ENCODE measurements around the gene AUTS2.
A peak's percentile ranks its signal among the peaks of the same experiment; 100 is the strongest.

The AUTS2 gene

GRCh38 chr7:70219061-70219460 is 620.8 kb downstream of the AUTS2 start:
- no peaks in the 10 kb centered on the region for H3K36me3 ChIP-seq
- TF ChIP-seq CTCF (IDR thresholded peaks at IDR 0.05; ENCODE audit: low read depth, low read length) = no peak
- DNase-seq = no peak

DNA sequence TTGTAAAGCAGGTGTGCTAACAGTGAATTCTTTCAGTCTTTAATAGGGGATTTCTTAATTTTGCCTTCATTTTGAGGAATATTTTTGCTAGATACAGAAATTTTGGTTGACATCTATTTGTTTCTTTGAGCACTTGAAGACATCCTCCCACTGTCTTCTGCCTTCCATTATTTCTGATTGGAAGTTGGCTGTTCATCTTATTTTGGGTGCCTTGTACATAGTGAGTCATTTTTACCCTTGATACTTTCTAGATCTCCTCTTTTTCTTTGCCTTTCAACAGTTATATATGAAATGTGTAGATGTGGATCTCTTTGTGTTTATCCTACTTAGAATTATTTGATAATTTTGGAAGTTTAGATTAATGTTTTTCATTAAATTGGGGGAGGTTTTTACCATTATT is 631.0 kb downstream of the AUTS2 start:
- Histone ChIP-seq H3K36me3 (no peaks in the 10 kb centered on the region), H3K9me3 (ENCODE audit: severe bottlenecking) (peaks cover 7% of the 10 kb centered on the region), H3K4me3 (ENCODE audit: low read depth, low read length) (no peak overlapping the region), H3K27ac (no peak overlapping the region), H3K27me3 (ENCODE audit: insufficient read depth, low read depth, severe bottlenecking) (no peaks in the 10 kb centered on the region)
- DNase-seq = no peak
- TF ChIP-seq CTCF (IDR thresholded peaks at IDR 0.05; ENCODE audit: low read depth, low read length) = no peak

More at GRCh38 chr7:70219061-70219460, 620.8 kb downstream of the AUTS2 start:
- no peak overlapping the region for H3K4me3 ChIP-seq (ENCODE audit: low read depth, low read length)
- no peaks in the 10 kb centered on the region for H3K27me3 ChIP-seq (ENCODE audit: insufficient read depth, low read depth, severe bottlenecking)
- no peaks in the 10 kb centered on the region for H3K9me3 ChIP-seq (ENCODE audit: severe bottlenecking)
- H3K27ac ChIP-seq = no peak overlapping the region

DNA sequence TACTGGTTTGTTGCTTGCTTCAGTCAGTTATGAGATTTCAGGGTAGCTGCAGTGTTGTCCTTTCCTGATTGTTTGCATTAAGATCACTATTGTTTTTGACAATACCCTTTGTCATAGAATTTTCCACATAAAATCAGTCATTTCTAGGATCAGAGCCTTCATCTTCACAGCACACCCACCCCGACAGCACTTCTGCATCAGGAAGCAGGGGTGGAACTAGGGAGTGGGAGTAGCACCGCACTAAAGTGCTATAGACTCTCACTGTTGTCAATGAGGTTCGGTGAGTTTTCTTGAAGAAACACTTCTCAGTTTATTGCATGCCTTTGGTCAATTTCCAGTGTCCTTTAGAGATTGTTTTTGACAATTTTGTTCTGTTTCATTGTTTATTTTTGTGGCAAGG is 632.5 kb downstream of the AUTS2 start:
- peaks cover 7% of the 10 kb centered on the region for H3K9me3 ChIP-seq (ENCODE audit: severe bottlenecking)
- H3K36me3 ChIP-seq = no peaks in the 10 kb centered on the region
- H3K4me3 ChIP-seq (ENCODE audit: low read depth, low read length) = no peak overlapping the region; the same call in 1 of the 2 replicates
- peak overlapping the region; percentile 1; the same call in 1 of the 2 replicates for H3K27ac ChIP-seq
- no peak for TF ChIP-seq CTCF (IDR thresholded peaks at IDR 0.05; ENCODE audit: low read depth, low read length)
- DNase-seq = no peak
- no peaks in the 10 kb centered on the region for H3K27me3 ChIP-seq (ENCODE audit: insufficient read depth, low read depth, severe bottlenecking)

GRCh38 chr7:70233776-70234175 is 635.5 kb downstream of the AUTS2 start:
- no peak for TF ChIP-seq CTCF (IDR thresholded peaks at IDR 0.05; ENCODE audit: low read depth, low read length)
- DNase-seq = no peak
- Histone ChIP-seq H3K27me3 (ENCODE audit: insufficient read depth, low read depth, severe bottlenecking) (no peaks in the 10 kb centered on the region), H3K27ac (no peak overlapping the region), H3K9me3 (ENCODE audit: severe bottlenecking) (peaks cover 7% of the 10 kb centered on the region), H3K36me3 (no peaks in the 10 kb centered on the region), H3K4me3 (ENCODE audit: low read depth, low read length) (no peak overlapping the region)

GRCh38 chr7:70237256-70237655 is 639.0 kb downstream of the AUTS2 start:
- DNase-seq = peak; percentile 16
- H3K27me3 ChIP-seq (ENCODE audit: insufficient read depth, low read depth, severe bottlenecking) = no peaks in the 10 kb centered on the region
- TF ChIP-seq CTCF (IDR thresholded peaks at IDR 0.05; ENCODE audit: low read depth, low read length) = no peak
- H3K4me3 ChIP-seq (ENCODE audit: low read depth, low read length) = no peak overlapping the region
- H3K9me3 ChIP-seq (ENCODE audit: severe bottlenecking) = no peaks in the 10 kb centered on the region
- peak overlapping the region; percentile 69 for H3K27ac ChIP-seq
- no peaks in the 10 kb centered on the region for H3K36me3 ChIP-seq

GRCh38 chr7:70237831-70238575 is 639.7 kb downstream of the AUTS2 start:
- Histone ChIP-seq H3K27ac (peak overlapping the region; percentile 69), H3K27me3 (ENCODE audit: insufficient read depth, low read depth, severe bottlenecking) (no peaks in the 10 kb centered on the region), H3K4me3 (ENCODE audit: low read depth, low read length) (peak overlapping the region; percentile 14), H3K9me3 (ENCODE audit: severe bottlenecking) (no peaks in the 10 kb centered on the region), H3K36me3 (no peaks in the 10 kb centered on the region)
- DNase-seq = peak; percentile 79
- TF ChIP-seq CTCF (IDR thresholded peaks at IDR 0.05; ENCODE audit: low read depth, low read length) = no peak
